ENCODE measurements around the gene NTSR2.

DNA sequence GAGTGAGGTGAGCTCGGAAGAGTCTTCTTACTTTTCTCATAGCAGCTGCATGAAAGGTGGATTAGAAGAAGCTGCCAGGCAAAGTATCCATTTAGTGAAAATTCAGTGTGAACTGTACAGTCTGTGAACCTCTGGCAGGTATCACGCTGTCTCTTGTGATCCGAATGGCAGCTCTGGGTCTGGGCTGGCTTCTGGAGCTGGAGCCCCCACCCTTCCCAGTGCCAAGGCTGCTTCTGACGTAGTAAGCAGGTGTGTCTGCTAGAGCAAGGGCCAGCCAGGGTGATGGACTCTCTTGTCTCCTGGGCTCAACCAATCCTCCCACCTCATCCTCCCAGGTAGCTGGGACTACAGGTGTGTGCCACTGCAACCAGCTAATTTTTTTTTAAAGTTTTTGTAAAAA is 14.0 kb upstream of the NTSR2 start:
- no peak for TF ChIP-seq CTCF (IDR thresholded peaks at IDR 0.05)
- TF ChIP-seq EZH2phosphoT487 (IDR thresholded peaks at IDR 0.05), result no peak

Data from neural progenitor cell (in vitro differentiated cells).